ENCODE results near the gene ZNF133.

DNA sequence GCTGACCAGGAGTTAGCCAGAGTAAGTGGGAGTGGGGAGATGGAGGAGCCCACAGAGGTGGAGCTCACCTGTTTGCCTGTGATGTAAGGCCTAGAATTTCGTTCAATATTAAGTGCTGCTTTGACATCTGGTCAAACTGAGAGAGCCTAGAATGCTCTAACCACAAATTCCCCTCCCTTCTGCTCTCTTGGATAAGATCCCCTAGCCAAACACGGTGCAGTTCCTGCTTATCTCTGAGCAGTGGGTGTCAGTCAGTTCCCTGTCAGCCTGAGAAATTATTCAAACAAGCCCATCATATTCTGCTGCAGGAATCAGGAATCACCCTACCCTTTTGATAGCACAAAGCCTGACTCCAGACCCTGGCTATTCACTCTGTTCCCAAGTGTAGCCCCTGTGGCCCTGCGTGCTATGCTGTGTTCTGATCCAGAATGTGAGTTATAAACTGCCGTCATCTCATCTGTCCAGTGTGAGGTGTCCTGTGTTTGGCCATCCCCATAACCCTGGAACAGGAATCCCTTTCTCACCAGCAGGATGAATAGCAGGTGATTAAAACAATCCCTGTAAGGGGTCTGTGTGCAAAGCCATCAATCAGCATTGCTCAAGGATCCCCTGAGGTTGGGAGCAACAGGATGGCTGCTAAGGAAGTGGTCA is 31.8 kb upstream of the ZNF133 start:
- no peak for TF ChIP-seq POLR2A (IDR thresholded peaks at IDR 0.05; ENCODE audit: low read depth, low read length)
- TF ChIP-seq, protein P1, sequence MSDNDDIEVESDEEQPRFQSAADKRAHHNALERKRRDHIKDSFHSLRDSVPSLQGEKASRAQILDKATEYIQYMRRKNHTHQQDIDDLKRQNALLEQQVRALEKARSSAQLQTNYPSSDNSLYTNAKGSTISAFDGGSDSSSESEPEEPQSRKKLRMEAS (IDR thresholded peaks at IDR 0.05; ENCODE audit: insufficient read depth, insufficient read length): no peak
- TF ChIP-seq, protein P2, sequence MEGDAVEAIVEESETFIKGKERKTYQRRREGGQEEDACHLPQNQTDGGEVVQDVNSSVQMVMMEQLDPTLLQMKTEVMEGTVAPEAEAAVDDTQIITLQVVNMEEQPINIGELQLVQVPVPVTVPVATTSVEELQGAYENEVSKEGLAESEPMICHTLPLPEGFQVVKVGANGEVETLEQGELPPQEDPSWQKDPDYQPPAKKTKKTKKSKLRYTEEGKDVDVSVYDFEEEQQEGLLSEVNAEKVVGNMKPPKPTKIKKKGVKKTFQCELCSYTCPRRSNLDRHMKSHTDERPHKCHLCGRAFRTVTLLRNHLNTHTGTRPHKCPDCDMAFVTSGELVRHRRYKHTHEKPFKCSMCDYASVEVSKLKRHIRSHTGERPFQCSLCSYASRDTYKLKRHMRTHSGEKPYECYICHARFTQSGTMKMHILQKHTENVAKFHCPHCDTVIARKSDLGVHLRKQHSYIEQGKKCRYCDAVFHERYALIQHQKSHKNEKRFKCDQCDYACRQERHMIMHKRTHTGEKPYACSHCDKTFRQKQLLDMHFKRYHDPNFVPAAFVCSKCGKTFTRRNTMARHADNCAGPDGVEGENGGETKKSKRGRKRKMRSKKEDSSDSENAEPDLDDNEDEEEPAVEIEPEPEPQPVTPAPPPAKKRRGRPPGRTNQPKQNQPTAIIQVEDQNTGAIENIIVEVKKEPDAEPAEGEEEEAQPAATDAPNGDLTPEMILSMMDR (IDR thresholded peaks at IDR 0.05; ENCODE audit: extremely low read depth in 1 of 2, insufficient read depth in 1 of 2, low read depth in 1 of 2, low read length in 2 of 2): no peak
- no peak for TF ChIP-seq EZH2 (IDR thresholded peaks at IDR 0.05; ENCODE audit: borderline replicate concordance, low read depth, low read length, severe bottlenecking)
- no peak for TF ChIP-seq POLR2AphosphoS5 (IDR thresholded peaks at IDR 0.05; ENCODE audit: insufficient read depth, low read depth, low read length)
- no peak for TF ChIP-seq JUN (IDR thresholded peaks at IDR 0.05; ENCODE audit: borderline replicate concordance, insufficient read depth, insufficient read length, low read depth)
- no peak for TF ChIP-seq MYC (IDR thresholded peaks at IDR 0.05; ENCODE audit: low read depth, low read length)
- TF ChIP-seq FOS (IDR thresholded peaks at IDR 0.05; ENCODE audit: borderline replicate concordance, insufficient read depth, low read length): no peak

Measured in endothelial cell of umbilical vein (primary cell).